PFSK-1 (cell line): ENCODE measurements around the gene ZNF281.

Experiments used
- FOXP2 ChIP-seq: optimal IDR thresholded peaks from 2 replicates; pipeline ENCODE3; 2011; ENCODE audit warnings: borderline replicate concordance, control low read depth, inconsistent platforms; ENCODE audit not compliant: insufficient read depth; ENCODE audit errors: extremely low read length, extremely low read depth
- POLR2AphosphoS5 ChIP-seq: IDR thresholded peaks from 2 replicates; pipeline ENCODE4 v1.6.1; 2012; ENCODE audit warnings: low read depth, mild to moderate bottlenecking, control low read depth, low read length, moderate library complexity
- SIN3A ChIP-seq: IDR thresholded peaks from 2 replicates; pipeline ENCODE4 v1.6.1; 2012; ENCODE audit warnings: mild to moderate bottlenecking, low read length, moderate library complexity, borderline replicate concordance; ENCODE audit not compliant: insufficient read depth
- TAF1 ChIP-seq: IDR thresholded peaks from 2 replicates; pipeline ENCODE4 v1.6.1; 2012; ENCODE audit warnings: low read length, control low read depth, borderline replicate concordance; ENCODE audit not compliant: insufficient read depth
- TF ChIP-seq, protein P1 (sequence below), 2 experiments: IDR thresholded peaks; 2 replicates each; pipeline versions ENCODE4 v1.6.1 to v1.8.0; 2011 to 2012; ENCODE audit warnings: low read depth in 2 of 2, low read length in 2 of 2, control low read depth in 1 of 2, inconsistent platforms in 1 of 2, mild to moderate bottlenecking in 1 of 2, moderate library complexity in 1 of 2; ENCODE audit not compliant: insufficient read depth in 1 of 2

Gene ZNF281

DNA sequence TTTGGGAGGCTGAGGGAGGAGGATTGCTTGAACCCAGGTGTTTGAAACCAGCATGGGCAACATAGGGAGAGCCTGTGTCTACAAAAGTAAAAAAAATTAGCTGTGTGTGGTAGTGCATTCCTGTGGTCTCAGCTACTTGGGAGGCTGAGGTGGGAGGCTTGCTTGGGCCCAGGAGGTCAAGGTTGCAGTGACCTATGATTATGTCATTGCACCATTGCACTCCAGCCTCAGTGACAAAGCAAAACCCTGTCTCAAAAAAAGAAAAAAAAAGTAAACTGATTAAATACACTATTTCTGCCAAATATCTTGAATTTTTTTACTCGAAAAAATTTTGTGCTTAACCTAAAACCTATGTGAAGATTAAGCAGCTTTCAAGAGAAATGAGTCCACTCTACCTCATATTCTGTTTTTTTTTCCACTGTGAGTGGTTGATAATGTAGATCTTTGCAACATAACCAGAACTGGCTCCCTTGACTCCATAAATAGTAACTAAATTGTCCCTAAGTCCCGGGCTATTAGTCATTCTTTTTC, 19.4 kb upstream of the ZNF281 start:
- no peak for TF ChIP-seq TAF1
- TF ChIP-seq FOXP2, result no peak
- TF ChIP-seq SIN3A, result no peak
- no peak for TF ChIP-seq POLR2AphosphoS5

DNA sequence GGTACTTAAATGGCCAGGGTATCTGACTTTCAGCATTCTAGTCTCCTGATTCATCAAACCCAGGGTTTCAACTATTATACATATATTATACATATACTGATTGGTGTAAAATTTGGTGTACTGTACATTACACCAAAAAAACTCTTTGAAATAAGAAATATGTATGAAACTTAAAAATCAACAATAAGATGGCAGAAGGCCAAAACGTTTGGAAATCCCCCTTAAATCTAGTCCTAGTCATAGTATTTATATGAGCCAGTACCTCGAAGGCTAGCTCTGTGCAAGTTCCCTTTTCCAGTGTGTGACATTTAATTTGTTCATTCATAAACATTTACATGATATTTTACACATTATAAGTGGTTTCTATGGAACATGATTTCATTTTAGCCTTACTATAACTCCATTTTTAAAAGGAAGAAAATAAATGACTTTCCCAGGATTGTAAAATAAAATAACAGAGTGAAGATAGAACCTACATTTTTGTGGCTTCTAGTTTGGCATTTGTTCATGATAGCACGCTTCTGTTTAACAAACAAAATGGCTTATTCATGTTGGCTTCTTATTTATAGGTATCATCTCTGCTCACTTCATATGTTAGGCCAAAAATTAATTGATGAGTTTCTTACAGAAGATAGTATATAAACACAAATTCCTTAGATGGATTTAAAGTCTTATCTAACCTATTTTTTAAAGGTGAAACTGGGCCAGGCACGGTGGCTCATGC, 18.8 kb upstream of the ZNF281 start:
- TF ChIP-seq, protein P1, sequence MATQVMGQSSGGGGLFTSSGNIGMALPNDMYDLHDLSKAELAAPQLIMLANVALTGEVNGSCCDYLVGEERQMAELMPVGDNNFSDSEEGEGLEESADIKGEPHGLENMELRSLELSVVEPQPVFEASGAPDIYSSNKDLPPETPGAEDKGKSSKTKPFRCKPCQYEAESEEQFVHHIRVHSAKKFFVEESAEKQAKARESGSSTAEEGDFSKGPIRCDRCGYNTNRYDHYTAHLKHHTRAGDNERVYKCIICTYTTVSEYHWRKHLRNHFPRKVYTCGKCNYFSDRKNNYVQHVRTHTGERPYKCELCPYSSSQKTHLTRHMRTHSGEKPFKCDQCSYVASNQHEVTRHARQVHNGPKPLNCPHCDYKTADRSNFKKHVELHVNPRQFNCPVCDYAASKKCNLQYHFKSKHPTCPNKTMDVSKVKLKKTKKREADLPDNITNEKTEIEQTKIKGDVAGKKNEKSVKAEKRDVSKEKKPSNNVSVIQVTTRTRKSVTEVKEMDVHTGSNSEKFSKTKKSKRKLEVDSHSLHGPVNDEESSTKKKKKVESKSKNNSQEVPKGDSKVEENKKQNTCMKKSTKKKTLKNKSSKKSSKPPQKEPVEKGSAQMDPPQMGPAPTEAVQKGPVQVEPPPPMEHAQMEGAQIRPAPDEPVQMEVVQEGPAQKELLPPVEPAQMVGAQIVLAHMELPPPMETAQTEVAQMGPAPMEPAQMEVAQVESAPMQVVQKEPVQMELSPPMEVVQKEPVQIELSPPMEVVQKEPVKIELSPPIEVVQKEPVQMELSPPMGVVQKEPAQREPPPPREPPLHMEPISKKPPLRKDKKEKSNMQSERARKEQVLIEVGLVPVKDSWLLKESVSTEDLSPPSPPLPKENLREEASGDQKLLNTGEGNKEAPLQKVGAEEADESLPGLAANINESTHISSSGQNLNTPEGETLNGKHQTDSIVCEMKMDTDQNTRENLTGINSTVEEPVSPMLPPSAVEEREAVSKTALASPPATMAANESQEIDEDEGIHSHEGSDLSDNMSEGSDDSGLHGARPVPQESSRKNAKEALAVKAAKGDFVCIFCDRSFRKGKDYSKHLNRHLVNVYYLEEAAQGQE (IDR thresholded peaks at IDR 0.05; ENCODE audit: insufficient read depth in 1 of 2, low read depth in 2 of 2, low read length in 2 of 2), result no peak
- no peak for TF ChIP-seq SIN3A
- TF ChIP-seq POLR2AphosphoS5, result no peak
- TF ChIP-seq TAF1, result no peak
- no peak for TF ChIP-seq FOXP2

DNA sequence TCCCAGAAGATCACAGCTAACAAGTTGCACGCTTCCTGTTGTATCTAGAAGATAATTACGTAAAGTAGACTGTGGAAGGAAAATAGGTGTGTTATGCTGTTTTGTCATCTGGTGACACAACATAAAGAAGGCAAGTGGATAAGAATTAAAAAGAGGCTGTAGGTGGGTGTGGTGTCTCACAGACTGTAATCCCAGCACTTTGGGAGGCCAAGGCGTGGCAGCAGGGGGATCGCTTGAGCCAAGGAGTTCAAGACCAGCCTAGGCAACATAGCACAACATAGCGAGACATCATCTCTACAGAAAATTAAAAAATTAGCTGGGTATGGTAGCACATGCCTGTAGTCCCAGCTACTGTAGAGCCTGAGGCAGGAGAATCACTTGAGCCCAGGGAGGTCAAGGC, 17.9 kb upstream of the ZNF281 start:
- TF ChIP-seq POLR2AphosphoS5 (no peak), SIN3A (no peak), FOXP2 (no peak), TAF1 (no peak)
- TF ChIP-seq, protein P1 (IDR thresholded peaks at IDR 0.05; ENCODE audit: insufficient read depth in 1 of 2, low read depth in 2 of 2, low read length in 2 of 2), result no peak

DNA sequence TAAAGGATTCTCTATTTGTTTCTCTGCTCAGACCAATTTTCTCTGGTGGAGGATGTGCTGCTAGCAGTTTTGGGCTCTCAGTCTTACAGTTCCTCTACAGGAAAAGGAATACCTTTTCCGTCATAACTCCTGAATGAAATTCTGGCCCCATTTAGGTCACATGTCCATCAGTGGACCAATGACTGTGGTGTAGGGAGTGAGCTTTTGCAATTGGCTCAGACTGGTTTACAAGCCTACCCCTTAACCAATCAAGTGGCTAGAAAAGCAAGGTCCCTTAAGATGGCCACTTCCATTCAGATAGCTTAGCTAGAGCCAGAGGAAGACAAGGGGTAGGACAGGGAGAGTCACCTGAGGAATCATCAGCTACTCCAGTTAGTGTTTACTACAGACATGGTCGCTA, 16.4 kb upstream of the ZNF281 start:
- no peak for TF ChIP-seq POLR2AphosphoS5

DNA sequence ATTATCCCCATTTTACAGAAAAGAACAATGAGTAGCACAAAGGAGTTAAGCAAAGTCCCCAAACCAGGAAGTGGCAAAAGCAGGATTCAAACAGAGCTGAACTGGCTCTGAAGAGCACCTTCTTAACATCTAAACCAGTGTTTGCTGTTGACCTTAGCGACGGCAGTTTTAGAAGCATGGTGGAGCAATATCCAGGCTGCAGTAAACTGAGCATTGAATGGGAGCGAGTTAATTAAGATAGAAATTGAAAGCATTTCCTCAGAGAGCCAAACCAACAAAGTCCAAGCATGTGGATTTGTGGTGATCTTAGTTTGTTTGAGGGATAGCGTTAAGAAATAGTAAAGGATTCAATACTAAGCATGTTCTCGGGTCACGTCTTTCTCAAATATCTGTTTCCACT, 13.4 kb upstream of the ZNF281 start:
- TF ChIP-seq FOXP2 (no peak), TAF1 (no peak), SIN3A (no peak), POLR2AphosphoS5 (no peak)
- TF ChIP-seq, protein P1 (IDR thresholded peaks at IDR 0.05; ENCODE audit: insufficient read depth in 1 of 2, low read depth in 2 of 2, low read length in 2 of 2), result no peak

DNA sequence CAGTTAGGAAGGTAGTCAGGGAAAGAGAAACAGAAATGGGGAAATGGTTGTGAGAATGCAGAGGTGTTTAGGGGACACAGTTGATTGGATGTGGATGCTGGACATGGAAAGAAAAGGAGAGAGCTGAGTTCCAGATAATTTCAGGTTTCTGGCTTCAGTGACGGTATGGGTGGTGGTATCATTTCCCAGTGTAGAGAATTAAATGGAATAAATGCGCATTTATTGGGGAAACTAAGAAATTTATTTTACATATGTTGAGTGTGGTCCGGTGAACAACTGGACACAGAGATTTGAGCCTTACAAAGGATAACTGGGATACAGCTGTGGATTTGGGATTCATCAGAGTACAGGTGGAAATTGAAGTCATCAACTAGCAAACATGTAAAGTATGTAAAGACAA, 12.4 kb upstream of the ZNF281 start:
- no peak for TF ChIP-seq SIN3A
- no peak for TF ChIP-seq FOXP2
- TF ChIP-seq, protein P1 (IDR thresholded peaks at IDR 0.05; ENCODE audit: insufficient read depth in 1 of 2, low read depth in 2 of 2, low read length in 2 of 2), result no peak
- no peak for TF ChIP-seq POLR2AphosphoS5
